Lung (tissue), 12 donors: ENCODE data around the gene ALS2. TPM values are rescaled to one million over a fixed set of nuclear protein-coding genes. Genes with fewer than 3 reads are reported as not detected.

Source experiments
- ATAC-seq: fragments of 200-7000 bp; cut with Tn5 transposase; one replicate; pipeline ENCODE4 v1.9.1; 2020; ENCODE audit warnings: moderate number of reproducible peaks; ENCODE audit not compliant: insufficient read depth, low FRiP score
- DNase-seq, 3 donors: peaks; one replicate each; pipeline ENCODE4 v3.0.0-alpha.2; 2013 to 2017
- H3K27ac ChIP-seq, 2 donors: one replicate each; pipeline ENCODE4 v1.5.1; 2013; ENCODE audit warnings: mild to moderate bottlenecking in 2 of 2, moderate library complexity in 2 of 2, control low read depth in 1 of 2, inconsistent platforms in 1 of 2, low read depth in 1 of 2, low read length in 1 of 2
- H3K27me3 ChIP-seq, 3 donors: one replicate each; pipeline ENCODE4 v1.5.1; 2013; ENCODE audit warnings: low read length in 2 of 3; ENCODE audit not compliant: control insufficient read depth in 3 of 3, insufficient read depth in 3 of 3
- H3K36me3 ChIP-seq, 4 donors: one replicate each; pipeline ENCODE4 v1.5.1; 2013; ENCODE audit warnings: low read length in 4 of 4, mild to moderate bottlenecking in 1 of 4, moderate library complexity in 1 of 4; ENCODE audit not compliant: control insufficient read depth in 4 of 4, insufficient read depth in 4 of 4
- H3K4me1 ChIP-seq, 5 donors: one replicate each; pipeline ENCODE4 v1.5.1; 2013; ENCODE audit warnings: low read length in 5 of 5, mild to moderate bottlenecking in 2 of 5, moderate library complexity in 1 of 5; ENCODE audit not compliant: control insufficient read depth in 5 of 5, insufficient read depth in 5 of 5
- H3K4me3 ChIP-seq: one replicate; pipeline ENCODE4 v1.5.1; 2013; ENCODE audit warnings: mild to moderate bottlenecking, control low read depth, moderate library complexity
- H3K9ac ChIP-seq, 2 donors: one replicate each; pipeline ENCODE4 v1.5.1; 2013; ENCODE audit warnings: low read length in 2 of 2, control low read depth in 1 of 2; ENCODE audit not compliant: insufficient read depth in 1 of 2
- H3K9me3 ChIP-seq, 4 donors: one replicate each; pipeline ENCODE4 v1.5.1; 2013; ENCODE audit warnings: low read length in 3 of 4, mild to moderate bottlenecking in 1 of 4, moderate library complexity in 1 of 4; ENCODE audit not compliant: control insufficient read depth in 4 of 4, insufficient read depth in 3 of 4
- CTCF ChIP-seq: IDR thresholded peaks from 2 replicates; pipeline ENCODE4 v1.5.1; 2012; ENCODE audit warnings: mild to moderate bottlenecking; ENCODE audit errors: control extremely low read depth, extremely low read depth
- WGBS, 2 donors: extraction: QIAGEN DNeasy Blood & Tissue Kit; methylation state at CpG; one replicate each; pipeline ENCODE4 v1.1.7; 2013; 5-methylcytosine and 5-hydroxymethylcytosine counted together
- polyA plus RNA-seq, 2 donors: library from polyadenylated mRNA; stranded (reverse); fragments of 200-250 nt; gene quantifications; one replicate each; pipeline ENCODE4 v1.2.1, GENCODE V29; 2013
- total RNA-seq, 2 donors: library from RNA; depleted of rRNA in 1 of 2; stranded (reverse); fragments of >200 nt in 1 of 2; gene quantifications; one replicate each; pipeline ENCODE4 v1.2.1, GENCODE V29; 2014 to 2021
- donor health status: control.
- donor health status: control.
- donor health status: Bipolar disorder and iron deficiency.
- donor health status: healthy.
- donor health status: DM: yes; HTN: yes; CAD: no.

ALS2 gene
- total and polyA plus RNA-seq, 4 donors = 6.1 to 34.6 (median 15.3) TPM

- 92 to 95% methylated on average over 6 of the region's 6 CpGs for WGBS, 2 donors
- no peaks in the 10 kb centered on the region for H3K9me3 ChIP-seq
- TF ChIP-seq CTCF = no peak
- H3K27ac ChIP-seq = no peak overlapping the region
- H3K9ac ChIP-seq = no peak overlapping the region
- H3K27me3 ChIP-seq = no peaks in the 10 kb centered on the region
- DNase-seq = no peak
- H3K4me1 ChIP-seq = no peaks in the 10 kb centered on the region
- no peak for ATAC-seq
- no peak overlapping the region for H3K4me3 ChIP-seq
- peaks cover 3 to 12% (median 11%) of the 10 kb centered on the region in 4 donors for H3K36me3 ChIP-seq
Observed at GRCh38 chr2:201754717-201755415, 25.9 kb downstream of the ALS2 start.

GRCh38 chr2:201751566-201751965 is 29.2 kb downstream of the ALS2 start:
- Histone ChIP-seq H3K27me3 (no peaks in the 10 kb centered on the region), H3K27ac (no peak overlapping the region), H3K36me3 (peaks cover 7 to 12% (median 9%) of the 10 kb centered on the region in 4 donors), H3K9ac (no peak overlapping the region), H3K4me3 (no peak overlapping the region), H3K4me1 (no peaks in the 10 kb centered on the region), H3K9me3 (no peaks in the 10 kb centered on the region)
- 77 to 91% methylated on average over 5 of the region's 5 CpGs for WGBS, 2 donors
- ATAC-seq (no peak), DNase-seq (no peak)
- TF ChIP-seq CTCF = no peak

- H3K27ac ChIP-seq = no peak overlapping the region
- 85 to 89% methylated on average over 6 of the region's 6 CpGs for WGBS, 2 donors
- no peaks in the 10 kb centered on the region for H3K9me3 ChIP-seq
- H3K4me3 ChIP-seq = no peak overlapping the region
- no peak for TF ChIP-seq CTCF
- H3K36me3 ChIP-seq = peaks cover 12 to 42% (median 22%) of the 10 kb centered on the region in 4 donors
- H3K4me1 ChIP-seq = no peaks in the 10 kb centered on the region
- H3K27me3 ChIP-seq = no peaks in the 10 kb centered on the region
- DNase-seq (no peak), ATAC-seq (no peak)
- no peak overlapping the region for H3K9ac ChIP-seq
Observed at GRCh38 chr2:201746551-201746950, 34.2 kb downstream of the ALS2 start.
